ENCODE data around the gene TAF1A.

Gene TAF1A

GRCh38 chr1:222521299-222522104, 68.2 kb downstream of the TAF1A start:
- H4K20me1 ChIP-seq (ENCODE audit: insufficient read depth): no peaks in the 10 kb centered on the region
- no peaks in the 10 kb centered on the region for H3K4me1 ChIP-seq (ENCODE audit: low read depth, poor library complexity, severe bottlenecking)
- no peak overlapping the region for H2AFZ ChIP-seq (ENCODE audit: low read depth)
- H3K27ac ChIP-seq: no peak overlapping the region
- H3K79me2 ChIP-seq (ENCODE audit: insufficient read depth, low read depth): no peaks in the 10 kb centered on the region
- no peak overlapping the region for H3K4me3 ChIP-seq (IDR thresholded peaks at IDR 0.05; ENCODE audit: insufficient read depth, low read depth, low read length)
- no peak overlapping the region for H3K4me2 ChIP-seq
- H3K27me3 ChIP-seq (ENCODE audit: insufficient read depth, low read depth): no peaks in the 10 kb centered on the region
- H3K9ac ChIP-seq: no peak overlapping the region
- no peak for TF ChIP-seq CTCF (conservative IDR thresholded peaks at IDR 0.05; ENCODE audit: low read depth, low read length)
- no peaks in the 10 kb centered on the region for H3K36me3 ChIP-seq (ENCODE audit: insufficient read depth)

All from KMS-11 (cell line).